DND-41 (cell line): ENCODE results near the gene ZDHHC20.

Experiments
- ATAC-seq: fragments of 200-7000 bp; cut with Tn5 transposase; 3 replicates; pipeline ENCODE4 v1.9.1; 2021; ENCODE audit warnings: low read depth; ENCODE audit not compliant: insufficient read depth
- DNase-seq: peaks from one replicate; pipeline ENCODE4 v3.0.0-alpha.2; 2020
- H2AFZ ChIP-seq: 2 replicates; pipeline ENCODE4 v1.6.0; 2012; ENCODE audit warnings: low read depth, low read length
- H3K27ac ChIP-seq: 2 replicates; pipeline ENCODE4 v1.5.1; 2012; ENCODE audit warnings: low read length, inconsistent platforms
- H3K27me3 ChIP-seq: fragments of 200-600 bp; sonication (generic); 2 replicates; pipeline ENCODE4 v1.6.0; 2012; ENCODE audit warnings: low read length, mild to moderate bottlenecking, inconsistent platforms; ENCODE audit not compliant: insufficient read depth, poor library complexity
- H3K36me3 ChIP-seq: 2 replicates; pipeline ENCODE4 v1.5.1; 2012; ENCODE audit warnings: low read length, inconsistent platforms; ENCODE audit not compliant: insufficient read depth
- H3K4me1 ChIP-seq: 2 replicates; pipeline ENCODE4 v1.5.1; 2012; ENCODE audit warnings: mild to moderate bottlenecking, low read length; ENCODE audit not compliant: insufficient read depth
- H3K4me2 ChIP-seq: 2 replicates; pipeline ENCODE4 v1.6.0; 2012; ENCODE audit warnings: mild to moderate bottlenecking, moderate library complexity, low read length, inconsistent platforms; ENCODE audit not compliant: insufficient read depth
- H3K4me3 ChIP-seq, 2 experiments: fragments of 200-600 bp in 1 of 2; shearing (Covaris generic) in 1 of 2; 2 replicates each; pipeline ENCODE4 v1.5.1; 2012 to 2016; ENCODE audit warnings: inconsistent platforms in 2 of 2, low read length in 2 of 2, mild to moderate bottlenecking in 2 of 2, low read depth in 1 of 2, moderate library complexity in 1 of 2
- H3K79me2 ChIP-seq: 2 replicates; pipeline ENCODE4 v1.6.0; 2012; ENCODE audit warnings: low read length, inconsistent platforms; ENCODE audit not compliant: insufficient read depth
- H3K9ac ChIP-seq: 2 replicates; pipeline ENCODE4 v1.6.0; 2012; ENCODE audit warnings: low read depth, mild to moderate bottlenecking, inconsistent platforms, low read length, moderate library complexity
- H3K9me3 ChIP-seq: 2 replicates; pipeline ENCODE4 v1.5.1; 2012; ENCODE audit warnings: low read length, moderate library complexity, mild to moderate bottlenecking, inconsistent platforms; ENCODE audit not compliant: insufficient read depth, severe bottlenecking
- H4K20me1 ChIP-seq: 2 replicates; pipeline ENCODE4 v1.6.0; 2012; ENCODE audit warnings: low read length; ENCODE audit not compliant: insufficient read depth
- EZH2 ChIP-seq: IDR thresholded peaks from 3 replicates; pipeline ENCODE4 v1.6.1; 2012; ENCODE audit warnings: borderline replicate concordance, low read depth, mild to moderate bottlenecking, moderate library complexity, low read length, inconsistent platforms; ENCODE audit not compliant: severe bottlenecking
- TF ChIP-seq, protein P1 (sequence below): IDR thresholded peaks from 2 replicates; pipeline ENCODE4 v1.5.1; 2012; ENCODE audit warnings: borderline replicate concordance, low read length, moderate library complexity, mild to moderate bottlenecking; ENCODE audit not compliant: poor library complexity, severe bottlenecking; ENCODE audit errors: extremely low read depth

The ZDHHC20 gene

DNA sequence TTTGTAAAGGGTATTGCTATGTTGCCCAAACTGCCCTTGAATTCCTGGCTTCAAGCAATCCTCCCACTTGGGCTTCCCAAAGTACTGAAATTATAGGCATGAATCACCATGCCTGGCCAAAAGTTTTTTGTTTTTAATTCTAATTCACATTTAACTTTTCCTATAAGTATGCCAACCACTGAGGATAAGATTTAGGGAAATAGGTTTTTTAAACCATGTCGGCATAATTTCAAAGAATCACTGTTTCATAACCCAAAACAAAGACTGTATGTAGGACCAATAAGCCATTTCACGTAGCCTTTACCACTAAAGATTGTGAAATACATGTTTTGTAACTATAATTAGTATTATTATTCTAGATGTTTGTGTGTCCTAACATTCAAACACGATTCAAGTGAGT is 8.2 kb downstream of the ZDHHC20 start:
- Histone ChIP-seq H3K4me2 (no peak overlapping the region), H3K9me3 (peaks cover 16% of the 10 kb centered on the region), H3K4me1 (no peaks in the 10 kb centered on the region), H3K36me3 (peaks cover 19% of the 10 kb centered on the region; the same call in 1 of the 2 replicates), H2AFZ (no peak overlapping the region), H3K9ac (no peak overlapping the region), H3K27me3 (no peaks in the 10 kb centered on the region), H3K4me3 (no peak overlapping the region), H3K27ac (no peak overlapping the region), H3K79me2 (peaks cover 81% of the 10 kb centered on the region), H4K20me1 (peaks cover 6% of the 10 kb centered on the region; the same call in 1 of the 2 replicates)
- ATAC-seq: no peak
- TF ChIP-seq, protein P1, sequence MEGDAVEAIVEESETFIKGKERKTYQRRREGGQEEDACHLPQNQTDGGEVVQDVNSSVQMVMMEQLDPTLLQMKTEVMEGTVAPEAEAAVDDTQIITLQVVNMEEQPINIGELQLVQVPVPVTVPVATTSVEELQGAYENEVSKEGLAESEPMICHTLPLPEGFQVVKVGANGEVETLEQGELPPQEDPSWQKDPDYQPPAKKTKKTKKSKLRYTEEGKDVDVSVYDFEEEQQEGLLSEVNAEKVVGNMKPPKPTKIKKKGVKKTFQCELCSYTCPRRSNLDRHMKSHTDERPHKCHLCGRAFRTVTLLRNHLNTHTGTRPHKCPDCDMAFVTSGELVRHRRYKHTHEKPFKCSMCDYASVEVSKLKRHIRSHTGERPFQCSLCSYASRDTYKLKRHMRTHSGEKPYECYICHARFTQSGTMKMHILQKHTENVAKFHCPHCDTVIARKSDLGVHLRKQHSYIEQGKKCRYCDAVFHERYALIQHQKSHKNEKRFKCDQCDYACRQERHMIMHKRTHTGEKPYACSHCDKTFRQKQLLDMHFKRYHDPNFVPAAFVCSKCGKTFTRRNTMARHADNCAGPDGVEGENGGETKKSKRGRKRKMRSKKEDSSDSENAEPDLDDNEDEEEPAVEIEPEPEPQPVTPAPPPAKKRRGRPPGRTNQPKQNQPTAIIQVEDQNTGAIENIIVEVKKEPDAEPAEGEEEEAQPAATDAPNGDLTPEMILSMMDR: no peak
- TF ChIP-seq EZH2: no peak
- DNase-seq: no peak

DNA sequence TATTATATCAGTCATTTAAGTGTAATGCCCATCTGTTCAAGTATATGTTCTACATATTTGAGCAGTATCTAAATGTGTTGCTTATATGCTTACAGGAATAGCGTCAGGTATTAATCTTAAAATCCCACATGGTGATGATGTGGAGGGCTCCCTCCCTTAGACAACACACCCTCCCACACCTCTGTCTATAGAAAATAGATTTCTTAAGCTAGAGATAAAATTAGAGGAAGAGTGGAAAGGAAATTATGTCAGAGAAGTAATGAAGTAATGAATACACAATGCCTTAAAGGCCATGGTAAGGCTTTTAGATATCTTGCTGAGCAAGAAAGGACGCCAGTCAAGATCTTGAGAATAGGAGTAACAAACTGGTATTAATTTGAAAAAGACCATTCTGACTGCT is 12.4 kb downstream of the ZDHHC20 start:
- H3K4me3 ChIP-seq: no peak overlapping the region
- peaks cover 14% of the 10 kb centered on the region; the same call in 1 of the 2 replicates for H3K36me3 ChIP-seq
- TF ChIP-seq EZH2: no peak
- TF ChIP-seq, protein P1: no peak
- H3K79me2 ChIP-seq: peaks cover 80% of the 10 kb centered on the region
- H2AFZ ChIP-seq: no peak overlapping the region
- no peak overlapping the region for H3K4me2 ChIP-seq
- H3K9ac ChIP-seq: no peak overlapping the region
- H4K20me1 ChIP-seq: peaks cover 13% of the 10 kb centered on the region; the same call in 1 of the 2 replicates
- no peak for DNase-seq
- H3K4me1 ChIP-seq: no peaks in the 10 kb centered on the region
- H3K27ac ChIP-seq: no peak overlapping the region
- no peak for ATAC-seq
- H3K9me3 ChIP-seq: peaks cover 3% of the 10 kb centered on the region
- no peaks in the 10 kb centered on the region for H3K27me3 ChIP-seq

DNA sequence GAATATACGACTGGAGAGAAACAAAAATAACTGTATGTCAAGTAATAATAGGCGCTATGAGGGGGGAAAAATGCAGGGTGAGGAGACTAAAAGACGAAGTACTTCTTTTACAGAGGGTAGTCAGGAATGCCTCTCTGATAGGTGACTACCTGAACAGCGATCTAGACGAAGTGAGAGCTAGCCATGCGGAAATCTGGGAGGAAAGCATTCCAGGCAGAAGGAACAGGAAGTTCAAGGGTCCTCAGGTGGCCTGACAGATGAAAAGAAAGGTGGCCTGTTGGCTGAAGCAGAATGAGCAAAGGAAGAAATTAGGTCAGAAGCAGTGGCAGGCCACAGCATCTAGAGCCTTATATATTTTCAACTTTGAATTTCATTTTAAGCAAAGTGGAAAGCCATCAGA is 13.3 kb downstream of the ZDHHC20 start:
- Histone ChIP-seq H3K9me3 (peaks cover 3% of the 10 kb centered on the region), H3K36me3 (peaks cover 14% of the 10 kb centered on the region; the same call in 1 of the 2 replicates), H3K79me2 (peaks cover 78% of the 10 kb centered on the region), H3K4me1 (no peaks in the 10 kb centered on the region), H3K27me3 (no peaks in the 10 kb centered on the region), H4K20me1 (peaks cover 13% of the 10 kb centered on the region; the same call in 1 of the 2 replicates), H3K27ac (no peak overlapping the region), H2AFZ (no peak overlapping the region), H3K9ac (no peak overlapping the region), H3K4me3 (no peak overlapping the region), H3K4me2 (no peak overlapping the region)
- no peak for ATAC-seq
- TF ChIP-seq, protein P1: no peak
- no peak for TF ChIP-seq EZH2
- DNase-seq: no peak

DNA sequence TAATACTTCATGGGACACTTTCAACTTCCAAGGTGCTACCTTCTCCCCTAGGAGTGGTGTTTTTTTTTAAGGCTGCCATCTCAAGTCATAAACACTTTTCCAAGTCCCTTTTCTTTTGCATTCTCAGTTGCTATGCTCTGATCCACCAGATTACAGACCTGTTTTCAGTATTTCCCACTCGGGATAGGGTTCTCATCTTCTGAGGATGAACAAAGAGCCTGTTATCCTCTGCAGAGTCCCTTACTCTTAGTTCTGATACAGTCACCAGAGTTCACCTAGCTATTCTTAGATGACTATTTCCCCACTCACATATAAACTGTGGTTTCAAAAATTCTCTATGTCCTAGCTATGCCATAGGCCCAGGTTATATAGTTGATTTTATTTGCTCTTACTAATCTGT is 15.9 kb downstream of the ZDHHC20 start:
- Histone ChIP-seq H3K79me2 (peaks cover 87% of the 10 kb centered on the region), H3K9ac (no peak overlapping the region), H3K36me3 (peaks cover 15% of the 10 kb centered on the region), H4K20me1 (peaks cover 13% of the 10 kb centered on the region; the same call in 1 of the 2 replicates), H3K9me3 (peaks cover 16% of the 10 kb centered on the region), H3K27ac (no peak overlapping the region), H3K27me3 (no peaks in the 10 kb centered on the region), H2AFZ (no peak overlapping the region), H3K4me1 (no peaks in the 10 kb centered on the region), H3K4me3 (no peak overlapping the region), H3K4me2 (no peak overlapping the region)
- no peak for TF ChIP-seq EZH2
- TF ChIP-seq, protein P1: no peak
- no peak for DNase-seq
- no peak for ATAC-seq
